Activated CD8-positive, alpha-beta T cell treated with anti-CD3 and anti-CD28 coated beads for 36 hours (primary cell): Measurements from ENCODE around the gene GDF2. TPM values are rescaled to one million over a fixed set of nuclear protein-coding genes. Genes with fewer than 3 reads are reported as not detected.

ENCODE experiments used
- ATAC-seq: fragments of 200-7000 bp; cut with Tn5 transposase; one replicate; pipeline ENCODE4 v1.10.0; 2021; ENCODE audit warnings: mild to moderate bottlenecking, moderate library complexity
- CTCF ChIA-PET: fragments of 350-600 bp; sonication (Branson Sonifier 250); formaldehyde crosslinking; loops from one replicate; lab custom pipeline; 2021; ENCODE audit warnings: antibody characterized with exemption; lab: Charles Lee
- POLR2A ChIA-PET: fragments of 350-600 bp; sonication (Branson Sonifier 250); formaldehyde crosslinking; loops from one replicate; lab custom pipeline; 2021; ENCODE audit warnings: antibody characterized with exemption; lab: Charles Lee
- DNase-seq: peaks from one replicate; pipeline ENCODE4 v3.0.0-alpha.2; 2020
- H3K27ac Mint-ChIP-seq: one replicate; pipeline ENCODE4 v1.8.0; 2021; ENCODE audit warnings: mild to moderate bottlenecking, mixed read lengths
- H3K27me3 Mint-ChIP-seq: one replicate; pipeline ENCODE4 v1.8.0; 2021; ENCODE audit warnings: mixed read lengths
- H3K36me3 Mint-ChIP-seq: one replicate; pipeline ENCODE4 v1.8.0; 2021; ENCODE audit warnings: low read depth, mixed read lengths
- H3K4me1 Mint-ChIP-seq: one replicate; pipeline ENCODE4 v1.8.0; 2021; ENCODE audit warnings: low read depth, mixed read lengths
- H3K4me3 Mint-ChIP-seq: one replicate; pipeline ENCODE4 v1.8.0; 2021; ENCODE audit warnings: mild to moderate bottlenecking, moderate library complexity, mixed read lengths
- H3K9me3 Mint-ChIP-seq: one replicate; pipeline ENCODE4 v1.8.0; 2021; ENCODE audit warnings: mixed read lengths
- intact Hi-C: fragments of 100-400 bp; cut with micrococcal nuclease; formaldehyde crosslinking; loops from one replicate; pipeline ENCODE4 v1.10.0; 2022
- total RNA-seq, 2 experiments: library from RNA; stranded (reverse); gene quantifications; one replicate each; pipeline ENCODE4 v1.2.3, GENCODE V29; 2021
- TF ChIP-seq, protein P1 (sequence below): fragments of 200-600 bp; IDR thresholded peaks from one replicate; pipeline ENCODE4 v1.8.0; 2022; ENCODE audit warnings: antibody characterized with exemption, mild to moderate bottlenecking

GDF2 gene
- total RNA-seq, 2 experiments from 2014 or later, result not detected

DNA sequence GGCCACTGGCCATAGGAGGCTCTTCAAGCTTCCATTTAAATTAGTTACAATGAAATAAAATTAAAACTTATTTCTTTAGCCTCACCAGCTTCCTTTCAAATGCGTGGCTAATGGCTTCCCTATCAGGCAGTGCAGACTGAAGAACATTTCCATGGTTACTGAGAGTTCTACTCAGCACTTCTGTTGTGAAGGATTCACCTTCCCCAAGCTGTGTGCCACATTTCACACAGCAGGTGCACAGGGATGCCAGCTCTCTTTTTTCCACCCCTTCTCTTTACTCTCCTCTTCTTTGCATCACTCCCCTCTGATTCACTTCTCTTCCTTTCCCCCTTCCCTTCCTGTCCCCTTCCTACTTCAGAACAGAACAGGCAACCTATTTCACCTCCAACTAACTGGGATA, 833 bp downstream of the GDF2 start:
- no peak overlapping the region for H3K4me3 Mint-ChIP-seq
- no peak for DNase-seq
- no peak overlapping the region for H3K27ac Mint-ChIP-seq
- intact Hi-C loops, result no loop called here
- CTCF ChIA-PET, result interaction anchor here (1.1 to 4.4 kb wide), 4 partner anchors 11 to 298 kb away, joined by 3 to 16 read pairs (median 10); no protein-coding TSS in a partner anchor
- H3K36me3 Mint-ChIP-seq, result no peaks in the 10 kb centered on the region
- no peaks in the 10 kb centered on the region for H3K9me3 Mint-ChIP-seq
- TF ChIP-seq, protein P1, sequence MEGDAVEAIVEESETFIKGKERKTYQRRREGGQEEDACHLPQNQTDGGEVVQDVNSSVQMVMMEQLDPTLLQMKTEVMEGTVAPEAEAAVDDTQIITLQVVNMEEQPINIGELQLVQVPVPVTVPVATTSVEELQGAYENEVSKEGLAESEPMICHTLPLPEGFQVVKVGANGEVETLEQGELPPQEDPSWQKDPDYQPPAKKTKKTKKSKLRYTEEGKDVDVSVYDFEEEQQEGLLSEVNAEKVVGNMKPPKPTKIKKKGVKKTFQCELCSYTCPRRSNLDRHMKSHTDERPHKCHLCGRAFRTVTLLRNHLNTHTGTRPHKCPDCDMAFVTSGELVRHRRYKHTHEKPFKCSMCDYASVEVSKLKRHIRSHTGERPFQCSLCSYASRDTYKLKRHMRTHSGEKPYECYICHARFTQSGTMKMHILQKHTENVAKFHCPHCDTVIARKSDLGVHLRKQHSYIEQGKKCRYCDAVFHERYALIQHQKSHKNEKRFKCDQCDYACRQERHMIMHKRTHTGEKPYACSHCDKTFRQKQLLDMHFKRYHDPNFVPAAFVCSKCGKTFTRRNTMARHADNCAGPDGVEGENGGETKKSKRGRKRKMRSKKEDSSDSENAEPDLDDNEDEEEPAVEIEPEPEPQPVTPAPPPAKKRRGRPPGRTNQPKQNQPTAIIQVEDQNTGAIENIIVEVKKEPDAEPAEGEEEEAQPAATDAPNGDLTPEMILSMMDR, result no peak
- POLR2A ChIA-PET, result no interaction called here
- no peaks in the 10 kb centered on the region for H3K4me1 Mint-ChIP-seq
- ATAC-seq, result no peak
- no peaks in the 10 kb centered on the region for H3K27me3 Mint-ChIP-seq

DNA sequence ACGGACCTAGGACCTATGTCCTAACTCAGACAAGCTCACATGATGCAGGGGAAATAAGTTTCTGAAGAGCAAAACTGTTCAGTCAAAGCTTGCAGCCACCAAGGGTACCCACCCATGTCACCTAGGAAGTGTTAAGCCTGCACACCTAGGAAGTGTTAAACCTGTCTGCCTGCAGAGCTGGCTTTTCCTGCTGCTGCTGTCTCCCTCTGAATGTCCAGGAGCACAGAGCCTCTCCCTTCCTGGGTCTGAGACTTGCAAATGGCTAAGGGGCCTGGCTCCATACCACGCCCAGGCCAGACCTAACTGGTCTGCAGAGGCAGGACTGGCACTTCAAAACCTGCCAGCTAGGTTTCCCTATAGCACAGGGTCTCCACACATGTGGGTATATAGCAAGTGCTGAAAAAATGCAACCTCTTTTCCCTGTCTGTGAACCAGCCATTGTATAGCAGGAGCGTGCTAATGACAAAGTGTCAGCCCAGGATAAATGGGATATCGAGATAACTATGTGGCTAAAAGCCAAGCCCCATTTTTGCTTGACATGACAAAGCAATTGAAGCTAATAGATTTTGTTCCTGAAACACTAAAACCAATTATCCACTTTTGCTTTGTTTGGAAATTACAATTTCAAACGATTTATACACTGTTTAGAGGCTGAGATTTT, 1.5 kb downstream of the GDF2 start:
- TF ChIP-seq, protein P1, result no peak
- intact Hi-C loops, result no loop called here
- CTCF ChIA-PET, result interaction anchor here (1.1 to 4.4 kb wide), 4 partner anchors 11 to 299 kb away, joined by 3 to 16 read pairs (median 10); no protein-coding TSS in a partner anchor

DNA sequence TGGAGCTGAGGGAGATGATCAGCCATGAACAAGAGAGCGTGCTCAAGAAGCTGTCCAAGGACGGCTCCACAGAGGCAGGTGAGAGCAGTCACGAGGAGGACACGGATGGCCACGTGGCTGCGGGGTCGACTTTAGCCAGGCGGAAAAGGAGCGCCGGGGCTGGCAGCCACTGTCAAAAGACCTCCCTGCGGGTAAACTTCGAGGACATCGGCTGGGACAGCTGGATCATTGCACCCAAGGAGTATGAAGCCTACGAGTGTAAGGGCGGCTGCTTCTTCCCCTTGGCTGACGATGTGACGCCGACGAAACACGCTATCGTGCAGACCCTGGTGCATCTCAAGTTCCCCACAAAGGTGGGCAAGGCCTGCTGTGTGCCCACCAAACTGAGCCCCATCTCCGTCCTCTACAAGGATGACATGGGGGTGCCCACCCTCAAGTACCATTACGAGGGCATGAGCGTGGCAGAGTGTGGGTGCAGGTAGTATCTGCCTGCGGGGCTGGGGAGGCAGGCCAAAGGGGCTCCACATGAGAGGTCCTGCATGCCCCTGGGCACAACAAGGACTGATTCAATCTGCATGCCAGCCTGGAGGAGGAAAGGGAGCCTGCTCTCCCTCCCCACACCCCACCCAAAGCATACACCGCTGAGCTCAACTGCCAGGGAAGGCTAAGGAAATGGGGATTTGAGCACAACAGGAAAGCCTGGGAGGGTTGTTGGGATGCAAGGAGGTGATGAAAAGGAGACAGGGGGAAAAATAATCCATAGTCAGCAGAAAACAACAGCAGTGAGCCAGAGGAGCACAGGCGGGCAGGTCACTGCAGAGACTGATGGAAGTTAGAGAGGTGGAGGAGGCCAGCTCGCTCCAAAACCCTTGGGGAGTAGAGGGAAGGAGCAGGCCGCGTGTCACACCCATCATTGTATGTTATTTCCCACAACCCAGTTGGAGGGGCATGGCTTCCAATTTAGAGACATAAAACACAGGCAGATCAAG, 3.3 kb downstream of the GDF2 start:
- TF ChIP-seq, protein P1, result no peak
- no peak overlapping the region for H3K27ac Mint-ChIP-seq
- ChIA-PET CTCF (interaction anchor here (2.6 to 4.4 kb wide), 2 partner anchors 13 to 277 kb away, joined by 13 to 16 read pairs; no protein-coding TSS in a partner anchor), POLR2A (no interaction called here)
- ATAC-seq, result no peak
- intact Hi-C loops, result no loop called here
- no peaks in the 10 kb centered on the region for H3K4me1 Mint-ChIP-seq
- no peak overlapping the region for H3K4me3 Mint-ChIP-seq
- H3K36me3 Mint-ChIP-seq, result no peaks in the 10 kb centered on the region
- DNase-seq, result no peak
- no peaks in the 10 kb centered on the region for H3K27me3 Mint-ChIP-seq
- H3K9me3 Mint-ChIP-seq, result no peaks in the 10 kb centered on the region

More for the DNA sequence above, 1.5 kb downstream of the GDF2 start:
- no peaks in the 10 kb centered on the region for H3K36me3 Mint-ChIP-seq
- DNase-seq (no peak), ATAC-seq (no peak)
- no peaks in the 10 kb centered on the region for H3K27me3 Mint-ChIP-seq
- no peaks in the 10 kb centered on the region for H3K4me1 Mint-ChIP-seq
- no peak overlapping the region for H3K4me3 Mint-ChIP-seq
- H3K27ac Mint-ChIP-seq, result no peak overlapping the region
- H3K9me3 Mint-ChIP-seq, result no peaks in the 10 kb centered on the region
- POLR2A ChIA-PET, result interaction anchor here (0.6 kb wide), 1 partner anchor 1491 kb away, joined by 3 read pairs; no protein-coding TSS in a partner anchor

DNA sequence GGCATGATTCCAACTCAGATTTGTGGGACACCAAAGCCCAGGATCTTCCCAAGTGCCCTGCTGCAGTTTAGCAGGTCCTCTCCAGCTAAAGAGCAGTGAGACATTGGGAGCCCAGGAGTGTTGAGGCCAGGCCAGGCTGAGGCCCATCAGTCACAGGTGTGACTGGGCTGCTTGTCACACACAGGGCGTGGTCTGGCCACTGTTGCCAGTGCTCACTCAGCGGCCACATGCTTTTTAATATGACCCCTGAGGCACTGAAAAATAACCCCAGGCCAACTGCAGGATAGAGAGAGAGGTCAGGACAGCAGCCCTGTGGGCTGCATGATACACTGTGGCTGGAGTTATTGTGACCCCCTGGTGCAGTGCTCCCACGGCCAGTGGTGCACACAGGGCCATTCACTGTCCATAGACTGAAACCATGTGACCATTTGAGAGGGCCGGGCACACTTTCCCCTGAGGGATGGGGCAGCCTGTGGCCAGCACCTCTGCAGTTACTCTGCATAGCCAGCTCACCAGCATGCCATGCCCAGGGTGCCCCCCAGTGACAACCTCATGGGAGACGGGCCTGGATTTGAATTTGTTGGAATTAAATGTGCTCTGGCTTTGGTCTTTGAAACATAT, 4.2 kb downstream of the GDF2 start:
- no peak overlapping the region for H3K4me3 Mint-ChIP-seq
- ChIA-PET POLR2A (no interaction called here), CTCF (interaction anchor here (4.4 kb wide), 1 partner anchor 14 kb away, joined by 16 read pairs; no protein-coding TSS in a partner anchor)
- TF ChIP-seq, protein P1, result no peak
- intact Hi-C loops, result no loop called here
- DNase-seq, result no peak
- no peaks in the 10 kb centered on the region for H3K27me3 Mint-ChIP-seq
- no peaks in the 10 kb centered on the region for H3K4me1 Mint-ChIP-seq
- no peaks in the 10 kb centered on the region for H3K36me3 Mint-ChIP-seq
- ATAC-seq, result no peak
- H3K9me3 Mint-ChIP-seq, result no peaks in the 10 kb centered on the region
- H3K27ac Mint-ChIP-seq, result no peak overlapping the region
